Endodermal cell (in vitro differentiated cells): ENCODE results near the gene BACH2. TPM values are rescaled to one million over a fixed set of nuclear protein-coding genes. Genes with fewer than 3 reads are reported as not detected.

Experiments used
- DNase-seq: peaks from one replicate; pipeline ENCODE4 v3.0.0-alpha.2; 2017
- H3K27ac ChIP-seq: 2 replicates; pipeline ENCODE4 v1.5.1; 2013; ENCODE audit warnings: mild to moderate bottlenecking, low read depth, low read length, moderate library complexity
- H3K27me3 ChIP-seq: 2 replicates; pipeline ENCODE4 v1.6.1; 2013; ENCODE audit warnings: mild to moderate bottlenecking, low read length, moderate library complexity; ENCODE audit not compliant: insufficient read depth, control insufficient read depth, poor library complexity, severe bottlenecking
- H3K36me3 ChIP-seq: 2 replicates; pipeline ENCODE4 v1.7.0; 2013; ENCODE audit warnings: mild to moderate bottlenecking, low read length, moderate library complexity; ENCODE audit not compliant: control insufficient read depth, insufficient read depth
- H3K4me1 ChIP-seq: one replicate; pipeline ENCODE4 v1.7.0; 2013; ENCODE audit warnings: low read length; ENCODE audit not compliant: control insufficient read depth, insufficient read depth
- H3K4me3 ChIP-seq: 2 replicates; pipeline ENCODE4 v1.5.1; 2013; ENCODE audit warnings: mild to moderate bottlenecking, low read length, moderate library complexity
- H3K9ac ChIP-seq: 2 replicates; pipeline ENCODE4 v1.6.1; 2013; ENCODE audit warnings: mild to moderate bottlenecking, low read length, moderate library complexity; ENCODE audit not compliant: poor library complexity, severe bottlenecking; ENCODE audit errors: extremely low read depth
- H3K9me3 ChIP-seq: 2 replicates; pipeline ENCODE4 v1.6.1; 2013; ENCODE audit warnings: mild to moderate bottlenecking, low read length, moderate library complexity; ENCODE audit not compliant: control insufficient read depth
- H3K27ac Mint-ChIP-seq: 2 replicates; pipeline ENCODE4 v1.8.0; 2020; ENCODE audit warnings: mixed read lengths
- H3K27me3 Mint-ChIP-seq: 2 replicates; pipeline ENCODE4 v1.8.0; 2021; ENCODE audit warnings: mild to moderate bottlenecking, mixed read lengths; ENCODE audit not compliant: insufficient read depth
- H3K36me3 Mint-ChIP-seq: 2 replicates; pipeline ENCODE4 v1.8.0; 2020; ENCODE audit warnings: low read depth, mixed read lengths
- H3K4me1 Mint-ChIP-seq: 2 replicates; pipeline ENCODE4 v1.8.0; 2020; ENCODE audit warnings: mixed read lengths
- H3K4me3 Mint-ChIP-seq: 2 replicates; pipeline ENCODE4 v1.8.0; 2020; ENCODE audit warnings: mild to moderate bottlenecking, moderate library complexity, mixed read lengths
- H3K9me3 Mint-ChIP-seq: 2 replicates; pipeline ENCODE4 v1.8.0; 2020; ENCODE audit warnings: mild to moderate bottlenecking, mixed read lengths
- CTCF ChIP-seq: fragments of 200-600 bp; sonication (generic); conservative IDR thresholded peaks from 2 replicates; pipeline ENCODE4 v1.5.0; 2021; ENCODE audit warnings: antibody characterized with exemption, mild to moderate bottlenecking
- WGBS, 2 experiments: methylation state at CpG; one replicate each; pipeline versions ENCODE4 v1.1.5 to v1.1.7; 2013; ENCODE audit warnings: missing lambda C conversion rate in 2 of 2, mixed read lengths in 1 of 2; ENCODE audit not compliant: insufficient coverage in 1 of 2, insufficient read length in 1 of 2; 5-methylcytosine and 5-hydroxymethylcytosine counted together
- total RNA-seq, 2 donors: library from RNA; stranded (reverse); fragmentation: NEBNext Ultra II Directional in 1 of 2; extraction: Animal tissue kit (Norgen Biotek cat#: 25700) in 1 of 2; gene quantifications; 2 replicates in 1 of 2; 3 replicates in 1 of 2; pipeline ENCODE4 v1.2.1, GENCODE V29; 2021

Gene BACH2
- total RNA-seq, 2 donors from 2014 or later, result 11.0 to 22.3 TPM

GRCh38 chr6:89987830-89988229 lies 308.8 kb downstream of the BACH2 start:
- H3K9me3 ChIP-seq, result no peaks in the 10 kb centered on the region
- no peak overlapping the region for H3K27ac Mint-ChIP-seq
- no peaks in the 10 kb centered on the region for H3K36me3 ChIP-seq
- H3K4me3 ChIP-seq, result no peak overlapping the region
- H3K4me1 Mint-ChIP-seq, result peaks cover 15% of the 10 kb centered on the region
- no peak for TF ChIP-seq CTCF
- no peaks in the 10 kb centered on the region for H3K27me3 Mint-ChIP-seq
- H3K4me1 ChIP-seq, result peaks cover 12% of the 10 kb centered on the region
- 93% methylated on average over 2 of the region's 2 CpGs; no CpG with 5 or more reads in 1 of the 2 experiments for WGBS, 2 experiments
- no peaks in the 10 kb centered on the region for H3K36me3 Mint-ChIP-seq
- no peak overlapping the region for H3K9ac ChIP-seq
- H3K27ac ChIP-seq, result no peak overlapping the region
- no peaks in the 10 kb centered on the region for H3K27me3 ChIP-seq
- DNase-seq, result no peak
- H3K4me3 Mint-ChIP-seq, result no peak overlapping the region
- no peaks in the 10 kb centered on the region for H3K9me3 Mint-ChIP-seq

- Mint-ChIP-seq H3K9me3 (no peaks in the 10 kb centered on the region), H3K4me1 (peaks cover 15% of the 10 kb centered on the region), H3K36me3 (no peaks in the 10 kb centered on the region), H3K27ac (no peak overlapping the region), H3K27me3 (no peaks in the 10 kb centered on the region), H3K4me3 (no peak overlapping the region)
- DNase-seq, result no peak
- Histone ChIP-seq H3K27me3 (no peaks in the 10 kb centered on the region), H3K9ac (no peak overlapping the region), H3K4me1 (peaks cover 12% of the 10 kb centered on the region), H3K36me3 (no peaks in the 10 kb centered on the region), H3K27ac (peak overlapping the region; percentile 99), H3K9me3 (no peaks in the 10 kb centered on the region), H3K4me3 (no peak overlapping the region)
- TF ChIP-seq CTCF, result no peak
- WGBS, 2 experiments, result 94% methylated on average over 3 of the region's 3 CpGs; no CpG with 5 or more reads in 1 of the 2 experiments
Measured at GRCh38 chr6:89987140-89987539, 309.5 kb downstream of the BACH2 start.

- no peak for DNase-seq
- Mint-ChIP-seq H3K27ac (no peak overlapping the region), H3K36me3 (no peaks in the 10 kb centered on the region), H3K4me1 (peaks cover 15% of the 10 kb centered on the region), H3K27me3 (no peaks in the 10 kb centered on the region), H3K4me3 (no peak overlapping the region), H3K9me3 (no peaks in the 10 kb centered on the region)
- no peak overlapping the region for H3K9ac ChIP-seq
- no peaks in the 10 kb centered on the region for H3K27me3 ChIP-seq
- no peak overlapping the region for H3K4me3 ChIP-seq
- peak overlapping the region; percentile 99 for H3K27ac ChIP-seq
- H3K36me3 ChIP-seq, result no peaks in the 10 kb centered on the region
- H3K9me3 ChIP-seq, result no peaks in the 10 kb centered on the region
- TF ChIP-seq CTCF, result no peak
- peaks cover 12% of the 10 kb centered on the region for H3K4me1 ChIP-seq
- WGBS, 2 experiments, result 88 to 93% methylated on average over 3 of the region's 3 CpGs
Measured at GRCh38 chr6:89986650-89987074, 310.0 kb downstream of the BACH2 start.
